Transverse colon (tissue), 4 donors: ENCODE measurements around the gene DNAH12. TPM values are rescaled to one million over a fixed set of nuclear protein-coding genes. Genes with fewer than 3 reads are reported as not detected.
A peak's percentile ranks its signal among the peaks of the same experiment; 100 is the strongest.

Source experiments
- DNase-seq: peaks from one replicate; pipeline ENCODE4 v3.0.0-alpha.2; 2019
- H3K27ac ChIP-seq, 4 donors: fragments of 200-600 bp; sonication (generic); 2 replicates each; pipeline ENCODE4 v1.5.1; 2016 to 2018; ENCODE audit warnings: inconsistent platforms in 4 of 4
- H3K27me3 ChIP-seq: fragments of 200-600 bp; sonication (generic); 2 replicates; pipeline ENCODE4 v1.5.1; 2017; ENCODE audit warnings: inconsistent platforms
- H3K36me3 ChIP-seq, 4 donors: fragments of 200-600 bp; sonication (generic); 2 replicates each; pipeline ENCODE4 v1.5.1; 2017 to 2019; ENCODE audit warnings: inconsistent platforms in 4 of 4
- H3K4me1 ChIP-seq, 4 donors: fragments of 200-600 bp; sonication (generic); 2 replicates each; pipeline ENCODE4 v1.5.1; 2017 to 2020; ENCODE audit warnings: inconsistent platforms in 4 of 4
- H3K4me3 ChIP-seq, 4 donors: fragments of 200-600 bp; sonication (generic); 1 replicate in 1 of 4; 2 replicates in 3 of 4; pipeline versions ENCODE4 v1.5.1 to v1.6.1; 2017 to 2019; ENCODE audit warnings: inconsistent platforms in 4 of 4
- H3K9me3 ChIP-seq, 2 donors: fragments of 200-600 bp; sonication (generic); 2 replicates each; pipeline ENCODE4 v1.5.1; 2017 to 2019; ENCODE audit warnings: inconsistent platforms in 2 of 2
- CTCF ChIP-seq, 5 experiments: fragments of 200-600 bp in 3 of 5; fragments of 450-650 bp in 2 of 5; sonication (generic) in 3 of 5; IDR thresholded peaks; 1 replicate in 2 of 5; 2 replicates in 3 of 5; pipeline ENCODE4 v1.5.1; 2016 to 2017; ENCODE audit warnings: antibody characterized with exemption in 5 of 5, inconsistent platforms in 3 of 5, mild to moderate bottlenecking in 2 of 5, moderate library complexity in 1 of 5
- EP300 ChIP-seq: sonication (generic); formaldehyde crosslinking; IDR thresholded peaks from one replicate; pipeline ENCODE4 v1.6.1; 2017; ENCODE audit warnings: antibody characterized with exemption, low read depth
- POLR2A ChIP-seq: fragments of 450-650 bp; IDR thresholded peaks from one replicate; pipeline ENCODE4 v1.6.1; 2016; ENCODE audit warnings: antibody characterized with exemption, mild to moderate bottlenecking, moderate library complexity
- POLR2AphosphoS5 ChIP-seq, 3 donors: sonication (generic); formaldehyde crosslinking; IDR thresholded peaks; one replicate each; pipeline ENCODE4 v1.6.1; 2016; ENCODE audit warnings: antibody characterized with exemption in 3 of 3
- WGBS, 2 donors: methylation state at CpG; one replicate each; pipeline ENCODE4 v1.1.5; 2018; ENCODE audit warnings: low coverage in 1 of 2; 5-methylcytosine and 5-hydroxymethylcytosine counted together
- in situ Hi-C, 4 donors: fragments of 200-750 bp; cut with MboI; loops; one replicate each; pipeline versions ENCODE4 v1.15.0 to v1.15.1; 2017; ENCODE audit warnings: low sequenced_read_pairs in 3 of 4, low pct_ligation_motif_present in 1 of 4, low pct_unique_long_range_greater_than_20kb in 1 of 4
- intact Hi-C: fragments of 100-400 bp; cut with DNase I; formaldehyde crosslinking; loops from one replicate; pipeline ENCODE4 v1.15.1; 2023; ENCODE audit warnings: low total_unique reads
- total RNA-seq, 4 donors: library from RNA; depleted of rRNA; stranded (reverse); fragments of >200 nt; gene quantifications; one replicate each; pipeline ENCODE4 v1.1.0, GENCODE V29; 2016

The DNAH12 gene
- total RNA-seq, 4 donors from 2014 or later: not detected

- Histone ChIP-seq H3K4me3 (no peak overlapping the region), H3K36me3 (no peaks in the 10 kb centered on the region), H3K9me3 (no peaks in the 10 kb centered on the region), H3K27ac (no peak overlapping the region), H3K4me1 (no peaks in the 10 kb centered on the region), H3K27me3 (no peaks in the 10 kb centered on the region)
- no peak for TF ChIP-seq POLR2A
- TF ChIP-seq EP300: no peak
- no peak for TF ChIP-seq POLR2AphosphoS5 (IDR thresholded peaks at IDR 0.05)
- TF ChIP-seq CTCF (IDR thresholded peaks at IDR 0.05): no peak
- 75 to 82% methylated on average over 1 of the region's 1 CpG for WGBS, 2 donors
- in situ Hi-C loops (no loop called here), intact Hi-C loops (no loop called here)
- no peak for DNase-seq
Observed at GRCh38 chr3:57436195-57436761, 107.9 kb downstream of the DNAH12 start.

GRCh38 chr3:57434041-57434440, 110.1 kb downstream of the DNAH12 start:
- H3K4me1 ChIP-seq: no peaks in the 10 kb centered on the region
- H3K4me3 ChIP-seq: no peak overlapping the region
- DNase-seq: no peak
- H3K36me3 ChIP-seq: no peaks in the 10 kb centered on the region
- H3K27me3 ChIP-seq: peaks cover 5% of the 10 kb centered on the region
- no peak overlapping the region for H3K27ac ChIP-seq
- TF ChIP-seq CTCF (IDR thresholded peaks at IDR 0.05) (peak; percentile 25 to 56 (median 43)), POLR2A (no peak)
- H3K9me3 ChIP-seq: no peaks in the 10 kb centered on the region
- intact Hi-C loops: no loop called here
- 0 to 28% methylated on average over 1 to 4 of the region's 4 CpGs for WGBS, 2 donors
- in situ Hi-C loops: no loop called here

DNA sequence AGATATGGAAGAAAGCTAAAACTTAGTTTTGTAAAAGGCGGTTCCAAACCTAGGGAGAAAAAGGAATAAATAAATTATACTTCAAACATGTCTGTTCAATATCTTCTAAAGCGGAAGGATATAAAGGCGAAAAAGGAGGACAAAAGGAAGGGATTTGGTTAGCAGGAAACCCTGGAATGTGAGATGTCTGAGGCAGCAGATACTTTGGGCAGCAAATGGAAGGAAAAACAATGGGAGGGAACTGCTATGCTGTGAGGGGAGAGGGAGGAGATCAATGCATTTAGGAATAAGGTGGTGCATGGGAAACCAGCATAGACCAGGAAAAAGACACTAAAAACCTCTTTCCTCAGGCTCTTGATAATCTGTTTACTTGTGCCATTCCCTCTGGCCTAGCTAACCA, 120.8 kb downstream of the DNAH12 start:
- Histone ChIP-seq H3K9me3 (no peaks in the 10 kb centered on the region), H3K4me3 (no peak overlapping the region), H3K36me3 (no peaks in the 10 kb centered on the region), H3K4me1 (no peaks in the 10 kb centered on the region), H3K27ac (no peak overlapping the region), H3K27me3 (no peaks in the 10 kb centered on the region)
- TF ChIP-seq POLR2A: no peak
- no peak for TF ChIP-seq EP300
- TF ChIP-seq POLR2AphosphoS5 (IDR thresholded peaks at IDR 0.05): no peak
- no peak for TF ChIP-seq CTCF (IDR thresholded peaks at IDR 0.05)
- no peak for DNase-seq
- 59 to 67% methylated on average over 3 of the region's 3 CpGs for WGBS, 2 donors
- in situ Hi-C loops (no loop called here), intact Hi-C loops (no loop called here)

GRCh38 chr3:57421336-57421735, 122.8 kb downstream of the DNAH12 start:
- Histone ChIP-seq H3K27me3 (no peaks in the 10 kb centered on the region), H3K36me3 (no peaks in the 10 kb centered on the region), H3K4me1 (no peaks in the 10 kb centered on the region), H3K27ac (no peak overlapping the region), H3K4me3 (no peak overlapping the region), H3K9me3 (no peaks in the 10 kb centered on the region)
- intact Hi-C loops: no loop called here
- 78 to 93% methylated on average over 5 of the region's 5 CpGs for WGBS, 2 donors
- in situ Hi-C loops: no loop called here
- DNase-seq: no peak
- no peak for TF ChIP-seq CTCF (IDR thresholded peaks at IDR 0.05)
- TF ChIP-seq EP300: no peak
- no peak for TF ChIP-seq POLR2AphosphoS5 (IDR thresholded peaks at IDR 0.05)
- TF ChIP-seq POLR2A: no peak
